K562 (cell line): Measurements from ENCODE around the gene DOK3. TPM values are rescaled to one million over a fixed set of nuclear protein-coding genes. Genes with fewer than 3 reads are reported as not detected.
A peak's percentile ranks its signal among the peaks of the same experiment; 100 is the strongest.

Experiments
- GTF2A2 ChIP-seq: IDR thresholded peaks from 2 replicates; pipeline ENCODE4 v1.6.1; 2016; ENCODE audit warnings: mild to moderate bottlenecking, missing genetic modification characterization, missing compliant biosample characterization
- L3MBTL2 ChIP-seq: fragments of 450-650 bp; IDR thresholded peaks from 2 replicates; pipeline ENCODE4 v1.6.1; 2016; ENCODE audit warnings: mild to moderate bottlenecking, moderate library complexity
- SREBF1 ChIP-seq: fragments of 150-350 bp; IDR thresholded peaks from 2 replicates; pipeline ENCODE4 v1.6.1; 2014; ENCODE audit warnings: antibody characterized with exemption, low read depth, low read length, borderline replicate concordance
- TCFL5 ChIP-seq: fragments of 250-450 bp; sonication (Bioruptor Pico); conservative IDR thresholded peaks from 2 replicates; pipeline ENCODE4 v1.6.1; 2021; ENCODE audit warnings: mild to moderate bottlenecking, moderate library complexity, matching md5 sums
- polyA plus RNA-seq, 8 experiments: library from polyadenylated mRNA; depleted of rRNA in 4 of 8; stranded (reverse) in 5 of 8; unstranded in 3 of 8; fragments of >200 nt; fragmentation: Nextera tagmentation in 2 of 8; fragmentation: Illumina TruSeq in 1 of 8; extraction: Ambion mirVana in 2 of 8; extraction: Trizol in 1 of 8; gene quantifications; 2 replicates each; pipeline versions ENCODE4 v1.2.1 to v1.2.3, GENCODE V29; 2011 to 2014; ENCODE audit warnings: inconsistent platforms in 1 of 8, missing spikeins in 1 of 8
- total RNA-seq, 7 experiments: library from RNA; depleted of rRNA in 6 of 7; stranded (reverse); fragments of >200 nt in 6 of 7; fragmentation: Illumina TruSeq in 2 of 7; extraction: Trizol in 2 of 7; gene quantifications; 2 replicates each; pipeline versions ENCODE4 v1.2.1 to v1.2.3, GENCODE V29; 2011 to 2021; ENCODE audit warnings: low replicate concordance in 1 of 7
- TF ChIP-seq, protein P1 (sequence below): fragments of 450-650 bp; formaldehyde crosslinking; IDR thresholded peaks from 2 replicates; pipeline ENCODE4 v1.4.0; 2022; ENCODE audit warnings: missing genetic modification characterization
- TF ChIP-seq, protein P2 (sequence below), 2 experiments: fragments of 450-650 bp in 1 of 2; sonication (generic) in 1 of 2; formaldehyde crosslinking in 1 of 2; IDR thresholded peaks; 2 replicates each; pipeline versions ENCODE4 v1.7.1 to v1.9.0; 2016 to 2022; ENCODE audit warnings: inconsistent platforms in 1 of 2, mild to moderate bottlenecking in 1 of 2, missing genetic modification reagents in 1 of 2
- TF ChIP-seq, protein P3 (sequence below): fragments of 250-450 bp; sonication (Bioruptor Pico); IDR thresholded peaks from 2 replicates; pipeline ENCODE4 v1.4.0; 2020
- TF ChIP-seq, protein P4 (sequence below): fragments of 450-650 bp; IDR thresholded peaks from 2 replicates; pipeline ENCODE4 v1.6.1; 2017; ENCODE audit warnings: antibody characterized with exemption
- TF ChIP-seq, protein P5 (sequence below), 2 experiments: fragments of 450-650 bp in 1 of 2; IDR thresholded peaks; 2 replicates each; pipeline ENCODE4 v1.6.1; 2011 to 2017; ENCODE audit warnings: low read depth in 2 of 2, antibody characterized with exemption in 1 of 2, borderline replicate concordance in 1 of 2, low read length in 1 of 2, mild to moderate bottlenecking in 1 of 2, mixed read lengths in 1 of 2; ENCODE audit not compliant: control insufficient read depth in 1 of 2

The DOK3 gene
- total and polyA plus RNA-seq, 9 of the 15 experiments (the other 6 are each of a cell fraction or from before 2014, with no cell fraction given) = 1.3 to 23.0 (median 8.0) TPM

DNA sequence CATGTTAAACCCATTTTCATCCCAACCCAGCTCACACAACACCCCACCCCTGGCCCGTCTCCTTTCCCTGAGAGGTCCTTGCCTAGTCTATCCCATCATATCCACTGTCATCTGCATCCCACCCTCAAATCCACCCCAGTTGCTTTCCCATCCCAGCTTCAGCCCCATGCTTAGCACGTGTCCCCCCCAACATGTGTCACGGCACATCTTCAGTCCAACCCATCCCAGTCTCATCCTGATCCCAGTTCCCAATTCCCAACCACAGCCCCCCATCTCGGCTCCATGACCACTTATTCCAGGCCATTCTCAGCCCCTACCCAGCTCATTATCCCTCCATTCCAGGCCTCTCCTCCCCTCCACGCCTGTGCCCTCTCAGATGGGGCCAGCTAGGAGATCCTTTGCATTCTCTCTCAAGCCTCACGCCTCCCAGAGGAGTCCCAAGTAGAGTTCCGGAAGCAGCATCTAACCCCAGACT, 35.6 kb downstream of the DOK3 start (continued):
- TF ChIP-seq, protein P1, sequence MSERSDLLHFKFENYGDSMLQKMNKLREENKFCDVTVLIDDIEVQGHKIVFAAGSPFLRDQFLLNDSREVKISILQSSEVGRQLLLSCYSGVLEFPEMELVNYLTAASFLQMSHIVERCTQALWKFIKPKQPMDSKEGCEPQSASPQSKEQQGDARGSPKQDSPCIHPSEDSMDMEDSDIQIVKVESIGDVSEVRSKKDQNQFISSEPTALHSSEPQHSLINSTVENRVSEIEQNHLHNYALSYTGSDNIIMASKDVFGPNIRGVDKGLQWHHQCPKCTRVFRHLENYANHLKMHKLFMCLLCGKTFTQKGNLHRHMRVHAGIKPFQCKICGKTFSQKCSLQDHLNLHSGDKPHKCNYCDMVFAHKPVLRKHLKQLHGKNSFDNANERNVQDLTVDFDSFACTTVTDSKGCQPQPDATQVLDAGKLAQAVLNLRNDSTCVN = 0 out of 2 replicates have a peak, but pooled peaks have one; percentile 57
- TF ChIP-seq, protein P2, sequence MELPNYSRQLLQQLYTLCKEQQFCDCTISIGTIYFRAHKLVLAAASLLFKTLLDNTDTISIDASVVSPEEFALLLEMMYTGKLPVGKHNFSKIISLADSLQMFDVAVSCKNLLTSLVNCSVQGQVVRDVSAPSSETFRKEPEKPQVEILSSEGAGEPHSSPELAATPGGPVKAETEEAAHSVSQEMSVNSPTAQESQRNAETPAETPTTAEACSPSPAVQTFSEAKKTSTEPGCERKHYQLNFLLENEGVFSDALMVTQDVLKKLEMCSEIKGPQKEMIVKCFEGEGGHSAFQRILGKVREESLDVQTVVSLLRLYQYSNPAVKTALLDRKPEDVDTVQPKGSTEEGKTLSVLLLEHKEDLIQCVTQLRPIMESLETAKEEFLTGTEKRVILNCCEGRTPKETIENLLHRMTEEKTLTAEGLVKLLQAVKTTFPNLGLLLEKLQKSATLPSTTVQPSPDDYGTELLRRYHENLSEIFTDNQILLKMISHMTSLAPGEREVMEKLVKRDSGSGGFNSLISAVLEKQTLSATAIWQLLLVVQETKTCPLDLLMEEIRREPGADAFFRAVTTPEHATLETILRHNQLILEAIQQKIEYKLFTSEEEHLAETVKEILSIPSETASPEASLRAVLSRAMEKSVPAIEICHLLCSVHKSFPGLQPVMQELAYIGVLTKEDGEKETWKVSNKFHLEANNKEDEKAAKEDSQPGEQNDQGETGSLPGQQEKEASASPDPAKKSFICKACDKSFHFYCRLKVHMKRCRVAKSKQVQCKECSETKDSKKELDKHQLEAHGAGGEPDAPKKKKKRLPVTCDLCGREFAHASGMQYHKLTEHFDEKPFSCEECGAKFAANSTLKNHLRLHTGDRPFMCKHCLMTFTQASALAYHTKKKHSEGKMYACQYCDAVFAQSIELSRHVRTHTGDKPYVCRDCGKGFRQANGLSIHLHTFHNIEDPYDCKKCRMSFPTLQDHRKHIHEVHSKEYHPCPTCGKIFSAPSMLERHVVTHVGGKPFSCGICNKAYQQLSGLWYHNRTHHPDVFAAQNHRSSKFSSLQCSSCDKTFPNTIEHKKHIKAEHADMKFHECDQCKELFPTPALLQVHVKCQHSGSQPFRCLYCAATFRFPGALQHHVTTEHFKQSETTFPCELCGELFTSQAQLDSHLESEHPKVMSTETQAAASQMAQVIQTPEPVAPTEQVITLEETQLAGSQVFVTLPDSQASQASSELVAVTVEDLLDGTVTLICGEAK (IDR thresholded peaks at IDR 0.05) = 0 out of 2 replicates have a peak, but pooled peaks have one; percentile 12
- TF ChIP-seq, protein P2 (CRISPR knock-in tag; IDR thresholded peaks at IDR 0.05) = no peak
- TF ChIP-seq, protein P3, sequence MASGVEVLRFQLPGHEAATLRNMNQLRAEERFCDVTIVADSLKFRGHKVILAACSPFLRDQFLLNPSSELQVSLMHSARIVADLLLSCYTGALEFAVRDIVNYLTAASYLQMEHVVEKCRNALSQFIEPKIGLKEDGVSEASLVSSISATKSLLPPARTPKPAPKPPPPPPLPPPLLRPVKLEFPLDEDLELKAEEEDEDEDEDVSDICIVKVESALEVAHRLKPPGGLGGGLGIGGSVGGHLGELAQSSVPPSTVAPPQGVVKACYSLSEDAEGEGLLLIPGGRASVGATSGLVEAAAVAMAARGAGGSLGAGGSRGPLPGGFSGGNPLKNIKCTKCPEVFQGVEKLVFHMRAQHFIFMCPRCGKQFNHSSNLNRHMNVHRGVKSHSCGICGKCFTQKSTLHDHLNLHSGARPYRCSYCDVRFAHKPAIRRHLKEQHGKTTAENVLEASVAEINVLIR (CRISPR knock-in tag) = no peak
- no peak for TF ChIP-seq SREBF1
- TF ChIP-seq, protein P4, sequence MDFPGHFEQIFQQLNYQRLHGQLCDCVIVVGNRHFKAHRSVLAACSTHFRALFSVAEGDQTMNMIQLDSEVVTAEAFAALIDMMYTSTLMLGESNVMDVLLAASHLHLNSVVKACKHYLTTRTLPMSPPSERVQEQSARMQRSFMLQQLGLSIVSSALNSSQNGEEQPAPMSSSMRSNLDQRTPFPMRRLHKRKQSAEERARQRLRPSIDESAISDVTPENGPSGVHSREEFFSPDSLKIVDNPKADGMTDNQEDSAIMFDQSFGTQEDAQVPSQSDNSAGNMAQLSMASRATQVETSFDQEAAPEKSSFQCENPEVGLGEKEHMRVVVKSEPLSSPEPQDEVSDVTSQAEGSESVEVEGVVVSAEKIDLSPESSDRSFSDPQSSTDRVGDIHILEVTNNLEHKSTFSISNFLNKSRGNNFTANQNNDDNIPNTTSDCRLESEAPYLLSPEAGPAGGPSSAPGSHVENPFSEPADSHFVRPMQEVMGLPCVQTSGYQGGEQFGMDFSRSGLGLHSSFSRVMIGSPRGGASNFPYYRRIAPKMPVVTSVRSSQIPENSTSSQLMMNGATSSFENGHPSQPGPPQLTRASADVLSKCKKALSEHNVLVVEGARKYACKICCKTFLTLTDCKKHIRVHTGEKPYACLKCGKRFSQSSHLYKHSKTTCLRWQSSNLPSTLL = no peak
- TF ChIP-seq GTF2A2 (tag) = no peak
- TF ChIP-seq, protein P5, sequence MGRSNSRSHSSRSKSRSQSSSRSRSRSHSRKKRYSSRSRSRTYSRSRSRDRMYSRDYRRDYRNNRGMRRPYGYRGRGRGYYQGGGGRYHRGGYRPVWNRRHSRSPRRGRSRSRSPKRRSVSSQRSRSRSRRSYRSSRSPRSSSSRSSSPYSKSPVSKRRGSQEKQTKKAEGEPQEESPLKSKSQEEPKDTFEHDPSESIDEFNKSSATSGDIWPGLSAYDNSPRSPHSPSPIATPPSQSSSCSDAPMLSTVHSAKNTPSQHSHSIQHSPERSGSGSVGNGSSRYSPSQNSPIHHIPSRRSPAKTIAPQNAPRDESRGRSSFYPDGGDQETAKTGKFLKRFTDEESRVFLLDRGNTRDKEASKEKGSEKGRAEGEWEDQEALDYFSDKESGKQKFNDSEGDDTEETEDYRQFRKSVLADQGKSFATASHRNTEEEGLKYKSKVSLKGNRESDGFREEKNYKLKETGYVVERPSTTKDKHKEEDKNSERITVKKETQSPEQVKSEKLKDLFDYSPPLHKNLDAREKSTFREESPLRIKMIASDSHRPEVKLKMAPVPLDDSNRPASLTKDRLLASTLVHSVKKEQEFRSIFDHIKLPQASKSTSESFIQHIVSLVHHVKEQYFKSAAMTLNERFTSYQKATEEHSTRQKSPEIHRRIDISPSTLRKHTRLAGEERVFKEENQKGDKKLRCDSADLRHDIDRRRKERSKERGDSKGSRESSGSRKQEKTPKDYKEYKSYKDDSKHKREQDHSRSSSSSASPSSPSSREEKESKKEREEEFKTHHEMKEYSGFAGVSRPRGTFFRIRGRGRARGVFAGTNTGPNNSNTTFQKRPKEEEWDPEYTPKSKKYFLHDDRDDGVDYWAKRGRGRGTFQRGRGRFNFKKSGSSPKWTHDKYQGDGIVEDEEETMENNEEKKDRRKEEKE (IDR thresholded peaks at IDR 0.05; ENCODE audit: borderline replicate concordance in 1 of 2, control insufficient read depth in 1 of 2, low read depth in 2 of 2, low read length in 1 of 2) = 0 out of 4 replicates have a peak, but pooled peaks of 1 of the 2 experiments have one; percentile 21
- TF ChIP-seq L3MBTL2 = 0 out of 2 replicates have a peak, but pooled peaks have one; percentile 27
- no peak for TF ChIP-seq TCFL5 (CRISPR knock-in tag)
